ENCODE measurements around the gene DGLUCY. TPM values are rescaled to one million over a fixed set of nuclear protein-coding genes. Genes with fewer than 3 reads are reported as not detected.

Gene DGLUCY
- total RNA-seq, 1 donor from 2014 or later: 8.3 TPM

DNA sequence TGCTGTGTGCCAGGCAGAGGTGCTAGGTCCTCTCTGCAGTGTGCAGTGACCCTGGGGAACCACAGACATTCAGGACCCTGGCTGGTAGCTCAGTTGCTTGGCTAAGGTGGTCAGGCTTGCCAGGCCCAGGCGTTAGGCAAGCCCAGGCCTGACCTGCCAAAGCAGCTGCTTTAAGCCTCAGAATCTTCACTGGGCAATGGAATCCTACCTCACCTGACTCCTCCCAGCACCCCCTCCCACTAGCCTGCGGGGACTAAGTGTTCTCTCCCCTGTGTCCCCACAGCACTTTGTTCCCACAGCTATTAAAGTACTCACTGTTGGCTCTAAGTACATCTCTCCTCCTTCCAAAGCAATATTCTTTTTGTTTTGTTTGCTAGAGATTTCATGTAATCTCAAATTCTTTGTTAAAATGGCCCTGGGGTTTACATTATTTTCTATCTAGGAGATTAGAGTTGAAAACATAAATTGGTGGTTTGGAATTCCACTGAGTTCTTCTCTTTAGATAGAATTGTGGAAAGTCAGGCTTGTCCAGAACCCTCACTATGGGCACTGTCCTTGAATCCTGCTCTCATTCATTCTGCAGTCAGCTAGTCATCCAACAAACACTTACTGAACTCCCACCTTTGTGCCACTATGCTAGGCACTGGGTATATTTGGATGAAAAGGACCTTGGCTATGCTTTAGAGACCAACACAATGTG lies 44.4 kb downstream of the DGLUCY start:
- Mint-ChIP-seq H3K36me3 (ENCODE audit: unreplicated experiment) (no peaks in the 10 kb centered on the region), H3K9me3 (ENCODE audit: unreplicated experiment) (no peaks in the 10 kb centered on the region), H3K4me1 (ENCODE audit: low read depth, unreplicated experiment) (peaks cover 6% of the 10 kb centered on the region), H3K4me3 (ENCODE audit: unreplicated experiment) (no peak overlapping the region), H3K27ac (ENCODE audit: unreplicated experiment) (no peak overlapping the region), H3K27me3 (ENCODE audit: unreplicated experiment) (peaks cover 3% of the 10 kb centered on the region)
- DNase-seq: no peak
- TF ChIP-seq, protein P1, sequence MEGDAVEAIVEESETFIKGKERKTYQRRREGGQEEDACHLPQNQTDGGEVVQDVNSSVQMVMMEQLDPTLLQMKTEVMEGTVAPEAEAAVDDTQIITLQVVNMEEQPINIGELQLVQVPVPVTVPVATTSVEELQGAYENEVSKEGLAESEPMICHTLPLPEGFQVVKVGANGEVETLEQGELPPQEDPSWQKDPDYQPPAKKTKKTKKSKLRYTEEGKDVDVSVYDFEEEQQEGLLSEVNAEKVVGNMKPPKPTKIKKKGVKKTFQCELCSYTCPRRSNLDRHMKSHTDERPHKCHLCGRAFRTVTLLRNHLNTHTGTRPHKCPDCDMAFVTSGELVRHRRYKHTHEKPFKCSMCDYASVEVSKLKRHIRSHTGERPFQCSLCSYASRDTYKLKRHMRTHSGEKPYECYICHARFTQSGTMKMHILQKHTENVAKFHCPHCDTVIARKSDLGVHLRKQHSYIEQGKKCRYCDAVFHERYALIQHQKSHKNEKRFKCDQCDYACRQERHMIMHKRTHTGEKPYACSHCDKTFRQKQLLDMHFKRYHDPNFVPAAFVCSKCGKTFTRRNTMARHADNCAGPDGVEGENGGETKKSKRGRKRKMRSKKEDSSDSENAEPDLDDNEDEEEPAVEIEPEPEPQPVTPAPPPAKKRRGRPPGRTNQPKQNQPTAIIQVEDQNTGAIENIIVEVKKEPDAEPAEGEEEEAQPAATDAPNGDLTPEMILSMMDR (IDR thresholded peaks at IDR 0.05; ENCODE audit: partially characterized antibody, unreplicated experiment): no peak

DNA sequence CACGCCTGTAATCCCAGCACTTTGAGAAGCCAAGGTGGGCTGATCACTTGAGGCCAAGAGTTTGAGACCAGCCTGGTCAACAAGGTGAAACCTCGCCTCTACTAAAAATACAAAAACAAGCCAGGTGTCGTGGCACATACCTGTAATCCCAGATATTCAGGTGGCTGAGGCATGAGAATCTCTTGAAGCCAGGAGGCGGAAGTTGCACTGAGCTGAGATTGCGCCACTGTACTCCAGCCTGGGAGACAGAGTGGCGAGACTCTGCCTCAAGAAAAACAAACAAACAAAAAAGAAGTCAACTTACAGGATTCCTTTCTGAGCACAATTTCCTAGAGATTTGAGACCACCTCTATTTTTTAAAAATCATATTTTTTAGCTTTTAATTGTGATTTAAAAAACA lies 45.3 kb downstream of the DGLUCY start:
- peaks cover 6% of the 10 kb centered on the region for H3K4me1 Mint-ChIP-seq (ENCODE audit: low read depth, unreplicated experiment)
- no peak overlapping the region for H3K27ac Mint-ChIP-seq (ENCODE audit: unreplicated experiment)
- H3K9me3 Mint-ChIP-seq (ENCODE audit: unreplicated experiment): no peaks in the 10 kb centered on the region
- H3K27me3 Mint-ChIP-seq (ENCODE audit: unreplicated experiment): no peaks in the 10 kb centered on the region
- no peak for DNase-seq
- TF ChIP-seq, protein P1 (IDR thresholded peaks at IDR 0.05; ENCODE audit: partially characterized antibody, unreplicated experiment): no peak
- no peaks in the 10 kb centered on the region for H3K36me3 Mint-ChIP-seq (ENCODE audit: unreplicated experiment)
- H3K4me3 Mint-ChIP-seq (ENCODE audit: unreplicated experiment): no peak overlapping the region

DNA sequence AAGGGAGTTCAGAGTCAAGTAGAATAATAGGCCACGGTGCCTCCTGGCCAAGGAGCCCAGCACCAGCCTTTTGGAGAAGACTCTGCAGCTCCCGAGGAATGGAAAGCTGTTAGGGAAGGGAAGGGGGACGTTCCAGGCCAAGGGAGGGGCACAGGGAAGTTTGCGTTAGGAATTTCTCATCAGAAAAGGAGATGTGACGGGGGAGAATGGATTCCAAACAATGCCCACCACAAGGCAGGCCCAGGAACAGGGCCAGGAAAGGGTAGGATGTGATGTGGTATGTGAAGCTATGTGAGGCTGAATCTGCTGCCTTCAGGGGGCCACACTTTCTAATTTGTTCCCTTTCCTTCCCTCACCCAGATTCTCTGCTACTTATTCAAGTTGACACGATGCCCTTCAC lies 46.0 kb downstream of the DGLUCY start:
- no peaks in the 10 kb centered on the region for H3K27me3 Mint-ChIP-seq (ENCODE audit: unreplicated experiment)
- TF ChIP-seq, protein P1 (IDR thresholded peaks at IDR 0.05; ENCODE audit: partially characterized antibody, unreplicated experiment): no peak
- H3K27ac Mint-ChIP-seq (ENCODE audit: unreplicated experiment): no peak overlapping the region

DNA sequence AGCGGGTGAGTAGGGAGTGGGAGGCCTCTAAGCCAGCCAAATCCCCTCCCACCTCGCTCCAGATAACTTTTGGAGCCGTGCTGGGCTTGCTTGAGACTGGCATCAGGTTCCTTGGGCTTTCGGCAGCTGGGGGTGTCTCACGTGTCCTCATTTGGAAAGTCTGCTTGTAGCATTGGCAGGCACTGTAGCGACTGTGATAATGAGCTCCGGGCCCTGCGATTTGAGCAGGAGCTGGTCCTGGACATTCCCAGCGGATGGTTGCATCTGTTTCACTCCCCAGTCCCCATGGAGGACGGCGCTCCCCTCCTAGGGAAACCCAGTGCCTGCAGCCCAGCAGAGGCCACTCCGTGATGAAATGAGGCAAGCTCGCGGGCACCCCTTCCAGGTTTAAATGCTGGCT lies 49.4 kb downstream of the DGLUCY start:
- Mint-ChIP-seq H3K27me3 (ENCODE audit: unreplicated experiment) (no peaks in the 10 kb centered on the region), H3K4me1 (ENCODE audit: low read depth, unreplicated experiment) (no peaks in the 10 kb centered on the region), H3K36me3 (ENCODE audit: unreplicated experiment) (no peaks in the 10 kb centered on the region), H3K4me3 (ENCODE audit: unreplicated experiment) (no peak overlapping the region), H3K9me3 (ENCODE audit: unreplicated experiment) (peaks cover 3% of the 10 kb centered on the region), H3K27ac (ENCODE audit: unreplicated experiment) (no peak overlapping the region)
- TF ChIP-seq, protein P1 (IDR thresholded peaks at IDR 0.05; ENCODE audit: partially characterized antibody, unreplicated experiment): no peak
- DNase-seq: no peak

More for the DNA sequence above, 46.0 kb downstream of the DGLUCY start:
- Mint-ChIP-seq H3K4me3 (ENCODE audit: unreplicated experiment) (no peak overlapping the region), H3K9me3 (ENCODE audit: unreplicated experiment) (no peaks in the 10 kb centered on the region), H3K36me3 (ENCODE audit: unreplicated experiment) (no peaks in the 10 kb centered on the region), H3K4me1 (ENCODE audit: low read depth, unreplicated experiment) (peaks cover 3% of the 10 kb centered on the region)
- no peak for DNase-seq

DNA sequence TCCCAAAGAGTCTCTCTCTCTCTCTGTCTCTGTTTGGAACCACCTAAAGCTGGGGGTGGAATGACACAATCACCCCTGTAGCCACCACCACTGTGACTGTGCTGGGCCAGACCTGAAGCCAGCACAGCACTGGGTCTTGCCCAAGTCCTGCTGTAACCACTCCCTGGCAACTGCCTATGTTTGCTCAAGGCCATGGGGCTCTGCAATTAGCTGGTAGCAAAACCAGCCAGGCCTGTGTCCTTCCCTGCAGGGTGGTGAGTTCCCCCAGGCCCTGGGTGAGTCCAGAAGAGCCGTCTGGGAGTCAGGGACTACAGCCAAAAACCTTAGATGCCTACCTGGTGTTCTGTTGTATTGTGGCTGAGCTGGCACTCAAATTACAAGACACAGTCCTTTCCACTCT lies 50.8 kb downstream of the DGLUCY start:
- TF ChIP-seq, protein P1 (IDR thresholded peaks at IDR 0.05; ENCODE audit: partially characterized antibody, unreplicated experiment): no peak
- no peaks in the 10 kb centered on the region for H3K36me3 Mint-ChIP-seq (ENCODE audit: unreplicated experiment)
- H3K27ac Mint-ChIP-seq (ENCODE audit: unreplicated experiment): no peak overlapping the region
- H3K27me3 Mint-ChIP-seq (ENCODE audit: unreplicated experiment): no peaks in the 10 kb centered on the region
- H3K4me1 Mint-ChIP-seq (ENCODE audit: low read depth, unreplicated experiment): no peaks in the 10 kb centered on the region
- H3K4me3 Mint-ChIP-seq (ENCODE audit: unreplicated experiment): no peak overlapping the region
- no peak for DNase-seq
- H3K9me3 Mint-ChIP-seq (ENCODE audit: unreplicated experiment): peaks cover 3% of the 10 kb centered on the region

Measured in glutamatergic neuron (in vitro differentiated cells).